Adrenal gland (tissue), 12 donors: ENCODE measurements around the gene NOC3L. TPM values are rescaled to one million over a fixed set of nuclear protein-coding genes. Genes with fewer than 3 reads are reported as not detected.

Experiments
- DNase-seq, 7 donors: peaks; one replicate each; pipeline ENCODE4 v3.0.0-alpha.2; 2019 to 2020
- H3K27ac ChIP-seq, 5 donors: fragments of 200-600 bp; sonication (generic) in 4 of 5; 1 replicate in 3 of 5; 2 replicates in 2 of 5; pipeline versions ENCODE4 v1.5.1 to v1.8.0; 2016 to 2020; ENCODE audit warnings: mild to moderate bottlenecking in 1 of 5
- H3K27me3 ChIP-seq: fragments of 200-600 bp; 2 replicates; pipeline ENCODE4 v1.8.0; 2021
- H3K36me3 ChIP-seq, 2 donors: fragments of 200-600 bp; replicated peaks in 1 of 2; 1 replicate in 1 of 2; 2 replicates in 1 of 2; pipeline versions ENCODE4 v1.5.1 to v1.8.0; 2018 to 2022
- H3K4me1 ChIP-seq, 2 donors: fragments of 200-600 bp; replicated peaks in 1 of 2; 1 replicate in 1 of 2; 2 replicates in 1 of 2; pipeline versions ENCODE4 v1.5.1 to v1.8.0; 2018 to 2021
- H3K4me3 ChIP-seq, 4 donors: fragments of 200-600 bp; sonication (generic) in 3 of 4; one replicate each; pipeline ENCODE4 v1.5.1; 2016 to 2018
- H3K9me3 ChIP-seq, 3 donors: fragments of 200-600 bp; sonication (generic) in 1 of 3; replicated peaks in 1 of 3; 1 replicate in 2 of 3; 2 replicates in 1 of 3; pipeline versions ENCODE4 v1.5.1 to v1.8.0; 2016 to 2021
- CTCF ChIP-seq, 6 experiments: fragments of 450-650 bp in 4 of 6; fragments of 200-600 bp in 2 of 6; sonication (generic) in 1 of 6; IDR thresholded peaks; 1 replicate in 5 of 6; 2 replicates in 1 of 6; pipeline versions ENCODE4 v1.5.1 to v1.8.0; 2016 to 2021; ENCODE audit warnings: antibody characterized with exemption in 6 of 6, mild to moderate bottlenecking in 2 of 6, moderate library complexity in 1 of 6
- POLR2A ChIP-seq, 2 donors: fragments of 450-650 bp; IDR thresholded peaks; one replicate each; pipeline ENCODE4 v1.6.1; 2017; ENCODE audit warnings: antibody characterized with exemption in 2 of 2, mild to moderate bottlenecking in 2 of 2, moderate library complexity in 1 of 2
- WGBS, 4 donors: extraction: QIAGEN DNeasy Blood & Tissue Kit in 2 of 4; methylation state at CpG; one replicate each; pipeline versions ENCODE4 v1.1.5 to v1.1.7; 2013 to 2017; 5-methylcytosine and 5-hydroxymethylcytosine counted together
- intact Hi-C, 2 donors: fragments of 100-400 bp; cut with DNase I; formaldehyde crosslinking; loops; one replicate each; pipeline versions ENCODE4 v1.14.1 to v1.15.0; 2022 to 2023
- polyA plus RNA-seq, 3 donors: library from polyadenylated mRNA; stranded (reverse); fragments of 200-250 nt in 2 of 3; fragments of 350-450 nt in 1 of 3; fragmentation: Illumina TruSeq in 1 of 3; extraction: RNeasy Lipid Tissue Mini Kit (QIAGEN cat#74804) in 1 of 3; gene quantifications; one replicate each; pipeline ENCODE4 v1.2.3, GENCODE V29; 2013 to 2014
- total RNA-seq, 9 donors: library from RNA; depleted of rRNA in 4 of 9; stranded (reverse); fragments of >200 nt in 4 of 9; fragments of 120-200 nt in 1 of 9; fragmentation: NEBNext Ultra II Directional in 1 of 9; extraction: Animal tissue kit (Norgen Biotek cat#: 25700) in 1 of 9; gene quantifications; one replicate each; pipeline versions ENCODE4 v1.1.0 to v1.2.4, GENCODE V29; 2013 to 2023
- donor health status: healthy with polysubstance abuse.
- donor health status: Bipolar disorder and iron deficiency.
- donor health status: DM: yes; HTN: yes; CAD: no.
- donor health status: DM: no; HTN: no; CAD: no.
- donor health status: DM: no; HTN: no; CAD: no.
- donor health status: DM: yes; HTN: yes; CAD: no.

The NOC3L gene
- total and polyA plus RNA-seq, 12 donors: 6.2 to 30.2 (median 18.8) TPM

- Histone ChIP-seq H3K27me3 (no peaks in the 10 kb centered on the region), H3K4me1 (no peaks in the 10 kb centered on the region), H3K36me3 (no peaks in the 10 kb centered on the region), H3K9me3 (no peaks in the 10 kb centered on the region), H3K27ac (no peak overlapping the region), H3K4me3 (no peak overlapping the region)
- intact Hi-C loops: no loop called here
- DNase-seq: no peak
- TF ChIP-seq CTCF (IDR thresholded peaks at IDR 0.05) (no peak), POLR2A (IDR thresholded peaks at IDR 0.05) (no peak)
- 57 to 89% (median 78%) methylated on average over 2 of the region's 2 CpGs for WGBS, 4 donors
These were observed 20.8 kb upstream of the NOC3L start for GRCh38 chr10:94383530-94383929.

- Histone ChIP-seq H3K4me3 (no peak overlapping the region), H3K36me3 (no peaks in the 10 kb centered on the region), H3K27ac (no peak overlapping the region), H3K4me1 (no peaks in the 10 kb centered on the region), H3K27me3 (no peaks in the 10 kb centered on the region), H3K9me3 (no peaks in the 10 kb centered on the region)
- DNase-seq: no peak
- 63 to 73% (median 69%) methylated on average over 2 of the region's 2 CpGs for WGBS, 4 donors
- intact Hi-C loops: no loop called here
- no peak for TF ChIP-seq POLR2A (IDR thresholded peaks at IDR 0.05)
- TF ChIP-seq CTCF (IDR thresholded peaks at IDR 0.05): no peak
These were observed 14.1 kb upstream of the NOC3L start for GRCh38 chr10:94376865-94377264.

GRCh38 chr10:94375374-94375773, 12.6 kb upstream of the NOC3L start:
- TF ChIP-seq POLR2A (IDR thresholded peaks at IDR 0.05) (no peak), CTCF (IDR thresholded peaks at IDR 0.05) (no peak)
- Histone ChIP-seq H3K4me1 (no peaks in the 10 kb centered on the region), H3K9me3 (no peaks in the 10 kb centered on the region), H3K36me3 (no peaks in the 10 kb centered on the region), H3K27me3 (no peaks in the 10 kb centered on the region), H3K4me3 (no peak overlapping the region), H3K27ac (no peak overlapping the region)
- DNase-seq: no peak
- intact Hi-C loops: no loop called here
- WGBS, 4 donors: 76 to 91% (median 81%) methylated on average over 1 of the region's 1 CpG

- Histone ChIP-seq H3K9me3 (no peaks in the 10 kb centered on the region), H3K36me3 (no peaks in the 10 kb centered on the region), H3K4me1 (no peaks in the 10 kb centered on the region), H3K27me3 (no peaks in the 10 kb centered on the region), H3K4me3 (no peak overlapping the region), H3K27ac (no peak overlapping the region)
- no peak for DNase-seq
- 68 to 77% (median 73%) methylated on average over 2 of the region's 2 CpGs for WGBS, 4 donors
- TF ChIP-seq POLR2A (IDR thresholded peaks at IDR 0.05): no peak
- TF ChIP-seq CTCF (IDR thresholded peaks at IDR 0.05): no peak
- intact Hi-C loops: no loop called here
These were observed 7.8 kb upstream of the NOC3L start for GRCh38 chr10:94370501-94370900.
